Small intestine (tissue), 7 donors: ENCODE measurements around the gene CPLX1. TPM values are rescaled to one million over a fixed set of nuclear protein-coding genes. Genes with fewer than 3 reads are reported as not detected.

Experiments
- DNase-seq, 2 donors: peaks; one replicate each; pipeline versions ENCODE4 v3.0.0 to v3.0.0-alpha.2; 2013
- FAIRE-seq: peaks from 2 replicates; lab custom pipeline; 2012; peaks lifted over from hg19 to GRCh38; lab: Jason Lieb, UNC
- H3K27ac ChIP-seq, 3 donors: one replicate each; pipeline ENCODE4 v1.5.1; 2013; ENCODE audit warnings: low read length in 2 of 3, mild to moderate bottlenecking in 2 of 3, control low read depth in 1 of 3, inconsistent platforms in 1 of 3, low read depth in 1 of 3, moderate library complexity in 1 of 3
- H3K27me3 ChIP-seq, 3 donors: one replicate each; pipeline ENCODE4 v1.6.1; 2013; ENCODE audit warnings: low read length in 3 of 3, inconsistent platforms in 1 of 3; ENCODE audit not compliant: control insufficient read depth in 3 of 3, insufficient read depth in 3 of 3
- H3K36me3 ChIP-seq, 3 donors: one replicate each; pipeline ENCODE4 v1.6.1; 2013; ENCODE audit warnings: low read length in 3 of 3, inconsistent platforms in 1 of 3, low read depth in 1 of 3, mild to moderate bottlenecking in 1 of 3, moderate library complexity in 1 of 3; ENCODE audit not compliant: control insufficient read depth in 3 of 3, insufficient read depth in 2 of 3
- H3K4me1 ChIP-seq, 3 donors: one replicate each; pipeline ENCODE4 v1.6.1; 2013; ENCODE audit warnings: low read length in 2 of 3, inconsistent platforms in 1 of 3, low read depth in 1 of 3, mild to moderate bottlenecking in 1 of 3, moderate library complexity in 1 of 3; ENCODE audit not compliant: control insufficient read depth in 3 of 3, insufficient read depth in 2 of 3
- H3K4me3 ChIP-seq, 3 donors: one replicate each; pipeline ENCODE4 v1.5.1; 2013; ENCODE audit warnings: low read length in 3 of 3, control low read depth in 1 of 3, inconsistent platforms in 1 of 3, low read depth in 1 of 3, mild to moderate bottlenecking in 1 of 3, moderate library complexity in 1 of 3
- H3K9me3 ChIP-seq, 2 donors: one replicate each; pipeline ENCODE4 v1.6.1; 2013; ENCODE audit warnings: low read depth in 1 of 2, low read length in 1 of 2; ENCODE audit not compliant: control insufficient read depth in 2 of 2, insufficient read depth in 1 of 2
- WGBS, 3 donors: extraction: QIAGEN DNeasy Blood & Tissue Kit; methylation state at CpG; one replicate each; pipeline ENCODE4 v1.1.7; 2013; 5-methylcytosine and 5-hydroxymethylcytosine counted together
- polyA plus RNA-seq, 4 donors: library from polyadenylated mRNA; stranded (reverse) in 3 of 4; unstranded in 1 of 4; fragments of 200-250 nt in 3 of 4; fragments of 120-200 nt in 1 of 4; gene quantifications; one replicate each; pipeline versions ENCODE4 v1.2.1 to v1.2.3, GENCODE V29; 2013
- donor health status: healthy with polysubstance abuse.
- donor health status: control.
- donor health status: control.
- donor health status: Bipolar disorder and iron deficiency.
- donor health status: healthy.

The CPLX1 gene
- polyA plus RNA-seq, 4 donors: 1.4 to 2.6 TPM; not detected in 2

- no peak for FAIRE-seq
- Histone ChIP-seq H3K4me3 (no peak overlapping the region), H3K27ac (no peak overlapping the region), H3K4me1 (no peaks in the 10 kb centered on the region), H3K9me3 (peaks cover 0 to 8% of the 10 kb centered on the region in 2 donors), H3K27me3 (peaks cover 7 to 60% (median 28%) of the 10 kb centered on the region in 3 donors), H3K36me3 (no peaks in the 10 kb centered on the region)
- no peak for DNase-seq
- WGBS, 3 donors: 57 to 67% (median 64%) methylated on average over 24 of the region's 24 CpGs
Measured at GRCh38 chr4:822361-823175, 3.4 kb downstream of the CPLX1 start.

GRCh38 chr4:821631-822030 is 4.3 kb downstream of the CPLX1 start:
- DNase-seq (no peak), FAIRE-seq (no peak)
- 78 to 80% (median 78%) methylated on average over 12 to 16 of the region's 16 CpGs for WGBS, 3 donors
- Histone ChIP-seq H3K27me3 (peaks cover 7 to 52% (median 23%) of the 10 kb centered on the region in 3 donors), H3K36me3 (no peaks in the 10 kb centered on the region), H3K4me3 (no peak overlapping the region), H3K9me3 (peaks cover 0 to 8% of the 10 kb centered on the region in 2 donors), H3K27ac (no peak overlapping the region), H3K4me1 (no peaks in the 10 kb centered on the region)

DNA sequence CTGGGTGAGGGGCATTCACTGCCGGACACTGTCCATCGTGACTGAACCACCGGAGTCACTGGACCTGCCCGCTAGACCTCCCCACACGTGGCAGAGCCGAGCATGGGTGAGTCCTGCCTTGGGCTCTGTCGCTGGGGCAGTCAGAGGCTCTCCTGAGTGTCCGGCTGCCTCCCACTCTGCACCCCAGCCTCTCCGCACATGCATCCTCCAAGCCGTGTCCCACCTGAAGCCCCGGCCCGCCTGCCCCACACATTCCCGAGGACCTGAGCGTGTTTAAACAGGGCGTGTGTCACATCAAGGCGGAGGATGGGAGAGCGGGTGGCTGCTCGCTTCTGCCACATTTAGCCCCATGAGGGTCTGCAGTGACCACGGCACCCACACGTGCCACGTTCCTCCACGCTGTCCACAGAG is 4.7 kb downstream of the CPLX1 start:
- peaks cover 7 to 50% (median 23%) of the 10 kb centered on the region in 3 donors for H3K27me3 ChIP-seq
- H3K9me3 ChIP-seq: peaks cover 0 to 8% of the 10 kb centered on the region in 2 donors
- FAIRE-seq (no peak), DNase-seq (no peak)
- H3K4me3 ChIP-seq: no peak overlapping the region
- no peaks in the 10 kb centered on the region for H3K36me3 ChIP-seq
- H3K27ac ChIP-seq: no peak overlapping the region
- H3K4me1 ChIP-seq: no peaks in the 10 kb centered on the region
- 75 to 85% (median 81%) methylated on average over 21 to 22 of the region's 22 CpGs for WGBS, 3 donors

DNA sequence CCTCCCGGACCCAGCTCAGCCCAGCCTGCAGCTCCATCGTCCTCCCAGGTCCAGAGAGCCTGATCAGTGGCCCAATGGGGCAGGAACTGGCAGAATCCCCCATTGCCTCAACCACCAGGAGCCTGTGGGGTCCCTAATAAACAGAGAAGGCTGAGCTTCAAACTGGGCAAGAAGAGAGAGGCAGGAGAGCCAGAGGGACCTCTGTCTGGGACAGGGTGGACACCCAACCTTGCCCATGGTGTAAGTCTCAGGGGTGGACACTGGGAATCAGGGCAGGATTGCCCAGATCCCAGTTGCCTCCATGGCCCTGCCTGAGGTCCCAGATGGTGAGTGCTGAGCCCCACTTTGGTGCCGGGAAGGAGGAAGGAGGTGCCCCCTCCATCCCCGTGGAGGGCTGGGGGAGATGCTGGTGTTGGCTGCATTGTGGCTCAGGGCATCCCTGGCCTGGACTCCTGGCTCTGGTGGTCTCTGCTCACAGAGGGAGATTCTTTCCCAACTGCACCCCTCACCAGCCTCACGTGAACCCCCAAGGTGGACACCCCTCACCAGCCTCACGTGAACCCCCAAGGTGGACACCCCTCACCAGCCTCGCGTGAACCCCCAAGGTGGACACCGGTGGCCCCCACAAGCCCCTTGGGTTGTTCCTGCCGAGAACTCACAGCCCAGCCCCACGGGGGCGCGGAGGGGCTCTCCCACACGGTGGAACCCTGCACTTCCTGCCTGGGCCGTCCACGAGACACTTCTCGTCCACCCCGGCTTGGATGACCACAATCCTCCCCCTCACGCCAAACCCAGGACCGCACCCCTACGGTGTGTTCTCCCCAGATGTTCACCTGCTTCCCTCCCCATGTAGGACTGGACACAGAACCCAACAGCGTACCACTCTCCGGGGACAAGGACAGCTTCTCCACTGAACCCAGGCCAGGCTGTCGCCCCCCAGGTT is 5.4 kb downstream of the CPLX1 start:
- DNase-seq (no peak), FAIRE-seq (no peak)
- Histone ChIP-seq H3K9me3 (peaks cover 0 to 8% of the 10 kb centered on the region in 2 donors), H3K4me3 (no peak overlapping the region), H3K27ac (no peak overlapping the region), H3K27me3 (peaks cover 7 to 50% (median 23%) of the 10 kb centered on the region in 3 donors), H3K36me3 (no peaks in the 10 kb centered on the region), H3K4me1 (no peaks in the 10 kb centered on the region)
- 81 to 85% (median 85%) methylated on average over 23 to 24 of the region's 24 CpGs for WGBS, 3 donors

- Histone ChIP-seq H3K27ac (no peak overlapping the region), H3K36me3 (no peaks in the 10 kb centered on the region), H3K4me1 (no peaks in the 10 kb centered on the region), H3K9me3 (peaks cover 0 to 8% of the 10 kb centered on the region in 2 donors), H3K27me3 (peaks cover 4 to 41% (median 23%) of the 10 kb centered on the region in 3 donors), H3K4me3 (no peak overlapping the region)
- FAIRE-seq: no peak
- 83 to 87% (median 84%) methylated on average over 20 of the region's 20 CpGs for WGBS, 3 donors
- DNase-seq: no peak
Measured at GRCh38 chr4:819401-820229, 6.3 kb downstream of the CPLX1 start.

DNA sequence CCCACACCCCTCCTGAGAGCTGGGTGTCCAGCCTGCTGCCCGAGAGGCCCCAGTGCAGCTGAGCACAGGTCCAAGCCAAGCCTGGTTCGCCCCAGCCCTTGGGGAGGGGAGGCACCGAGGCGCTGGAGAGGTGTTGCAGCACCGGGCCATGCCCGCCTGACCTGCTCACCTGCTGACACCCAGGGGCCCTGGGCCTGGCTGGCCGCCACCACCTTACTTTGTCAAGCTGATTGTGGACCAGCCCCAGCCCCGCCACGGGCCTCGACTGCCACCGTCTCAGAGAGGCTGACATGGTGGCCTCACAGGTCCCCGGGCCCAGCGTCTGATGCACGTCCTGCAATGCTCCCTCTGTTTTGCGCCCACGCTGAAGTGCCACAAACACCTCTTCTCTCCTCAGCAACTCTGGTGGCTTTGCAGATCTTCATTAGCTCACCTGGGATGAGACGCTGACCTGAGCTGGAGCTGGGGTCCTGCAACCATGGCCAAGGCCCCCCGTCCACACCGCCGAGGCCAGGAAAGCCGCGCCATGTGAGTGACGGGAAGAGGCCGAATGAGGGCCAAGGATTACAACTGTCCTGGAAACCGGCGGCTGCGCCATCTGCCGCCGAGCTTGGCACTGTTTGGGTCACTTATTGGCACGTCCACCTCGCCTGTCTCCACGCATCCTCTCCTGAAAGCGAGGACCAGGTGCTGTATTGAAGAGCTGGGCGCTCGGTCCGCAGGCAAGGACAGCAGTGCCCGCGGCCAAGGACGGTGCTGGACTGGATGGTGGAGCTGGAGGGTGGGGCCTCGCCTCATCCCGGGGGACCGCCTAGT is 7.6 kb downstream of the CPLX1 start:
- no peaks in the 10 kb centered on the region for H3K4me1 ChIP-seq
- 87 to 91% (median 89%) methylated on average over 38 to 42 of the region's 42 CpGs for WGBS, 3 donors
- no peak overlapping the region for H3K27ac ChIP-seq
- no peak overlapping the region for H3K4me3 ChIP-seq
- FAIRE-seq (no peak), DNase-seq (no peak)
- peaks cover 0 to 8% of the 10 kb centered on the region in 2 donors for H3K9me3 ChIP-seq
- no peaks in the 10 kb centered on the region for H3K36me3 ChIP-seq
- H3K27me3 ChIP-seq: peaks cover 0 to 28% (median 18%) of the 10 kb centered on the region in 3 donors

DNA sequence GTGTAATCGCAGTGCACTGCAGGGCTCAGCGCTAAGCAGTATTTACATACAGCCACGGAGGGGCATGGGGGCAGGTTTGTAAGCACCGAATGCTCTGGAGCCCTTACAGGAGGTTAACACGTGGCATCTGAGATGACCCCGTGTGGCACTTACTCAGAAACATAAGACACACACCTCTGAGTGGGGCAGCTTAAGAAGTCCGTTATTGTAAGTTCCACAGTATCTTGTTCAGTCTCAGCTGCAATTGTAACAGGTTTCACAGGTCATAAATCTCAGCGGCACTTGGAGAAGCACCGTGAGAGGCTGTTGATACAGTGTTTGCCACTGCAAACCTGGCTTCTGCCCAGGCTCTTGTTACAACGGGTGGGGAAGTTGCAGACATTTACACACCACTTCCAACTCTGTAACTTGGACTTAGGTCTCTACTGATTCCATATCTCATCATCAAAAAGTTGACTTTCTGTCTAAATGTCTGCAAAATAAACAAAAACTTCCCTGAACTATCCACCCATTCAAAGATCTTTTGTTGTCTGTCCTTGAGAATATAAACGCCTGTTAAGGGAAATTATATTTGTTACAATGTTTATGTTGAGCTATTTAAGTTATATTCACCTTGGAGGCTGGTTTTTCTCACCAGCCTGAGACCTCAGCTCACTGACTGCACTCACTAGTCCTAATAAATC is 10.3 kb downstream of the CPLX1 start:
- no peak overlapping the region for H3K4me3 ChIP-seq
- no peak for FAIRE-seq
- peak; percentile 71 to 76 for DNase-seq
- no peaks in the 10 kb centered on the region for H3K36me3 ChIP-seq
- H3K27ac ChIP-seq: no peak overlapping the region
- 4 to 16% (median 10%) methylated on average over 11 of the region's 11 CpGs for WGBS, 3 donors
- H3K4me1 ChIP-seq: no peaks in the 10 kb centered on the region
- H3K27me3 ChIP-seq: peaks cover 0 to 16% (median 11%) of the 10 kb centered on the region in 3 donors
- peaks cover 0 to 8% of the 10 kb centered on the region in 2 donors for H3K9me3 ChIP-seq
